ENCODE measurements around the gene ARFIP1.

The ARFIP1 gene

GRCh38 chr4:152920768-152921167 lies 141.0 kb downstream of the ARFIP1 start:
- no peak for TF ChIP-seq POLR2AphosphoS5 (IDR thresholded peaks at IDR 0.05; ENCODE audit: low read depth, low read length)
- TF ChIP-seq TAF1 (IDR thresholded peaks at IDR 0.05; ENCODE audit: borderline replicate concordance, insufficient read depth, low read length) = no peak
- TF ChIP-seq, protein P1, sequence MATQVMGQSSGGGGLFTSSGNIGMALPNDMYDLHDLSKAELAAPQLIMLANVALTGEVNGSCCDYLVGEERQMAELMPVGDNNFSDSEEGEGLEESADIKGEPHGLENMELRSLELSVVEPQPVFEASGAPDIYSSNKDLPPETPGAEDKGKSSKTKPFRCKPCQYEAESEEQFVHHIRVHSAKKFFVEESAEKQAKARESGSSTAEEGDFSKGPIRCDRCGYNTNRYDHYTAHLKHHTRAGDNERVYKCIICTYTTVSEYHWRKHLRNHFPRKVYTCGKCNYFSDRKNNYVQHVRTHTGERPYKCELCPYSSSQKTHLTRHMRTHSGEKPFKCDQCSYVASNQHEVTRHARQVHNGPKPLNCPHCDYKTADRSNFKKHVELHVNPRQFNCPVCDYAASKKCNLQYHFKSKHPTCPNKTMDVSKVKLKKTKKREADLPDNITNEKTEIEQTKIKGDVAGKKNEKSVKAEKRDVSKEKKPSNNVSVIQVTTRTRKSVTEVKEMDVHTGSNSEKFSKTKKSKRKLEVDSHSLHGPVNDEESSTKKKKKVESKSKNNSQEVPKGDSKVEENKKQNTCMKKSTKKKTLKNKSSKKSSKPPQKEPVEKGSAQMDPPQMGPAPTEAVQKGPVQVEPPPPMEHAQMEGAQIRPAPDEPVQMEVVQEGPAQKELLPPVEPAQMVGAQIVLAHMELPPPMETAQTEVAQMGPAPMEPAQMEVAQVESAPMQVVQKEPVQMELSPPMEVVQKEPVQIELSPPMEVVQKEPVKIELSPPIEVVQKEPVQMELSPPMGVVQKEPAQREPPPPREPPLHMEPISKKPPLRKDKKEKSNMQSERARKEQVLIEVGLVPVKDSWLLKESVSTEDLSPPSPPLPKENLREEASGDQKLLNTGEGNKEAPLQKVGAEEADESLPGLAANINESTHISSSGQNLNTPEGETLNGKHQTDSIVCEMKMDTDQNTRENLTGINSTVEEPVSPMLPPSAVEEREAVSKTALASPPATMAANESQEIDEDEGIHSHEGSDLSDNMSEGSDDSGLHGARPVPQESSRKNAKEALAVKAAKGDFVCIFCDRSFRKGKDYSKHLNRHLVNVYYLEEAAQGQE (IDR thresholded peaks at IDR 0.05; ENCODE audit: insufficient read depth in 1 of 2, low read depth in 2 of 2, low read length in 2 of 2) = no peak

DNA sequence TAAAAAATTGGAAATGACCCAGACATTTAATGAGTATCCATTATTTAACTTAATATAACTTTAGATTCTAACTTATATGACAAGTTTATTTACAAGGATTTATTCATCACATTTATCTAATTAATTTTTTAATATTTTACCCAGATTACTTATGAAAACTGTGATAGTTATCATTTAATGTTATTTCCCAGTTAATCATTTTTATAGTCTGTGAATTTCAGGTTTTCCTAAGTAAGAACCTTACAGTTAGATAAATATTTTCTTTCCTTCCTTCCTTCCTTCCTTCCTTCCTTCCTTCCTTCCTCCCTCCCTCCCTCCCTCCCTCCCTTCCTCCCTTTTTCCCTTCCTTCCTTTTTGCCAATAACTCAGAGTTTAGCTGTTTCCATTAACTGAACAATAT lies 141.5 kb downstream of the ARFIP1 start:
- TF ChIP-seq TAF1 (IDR thresholded peaks at IDR 0.05; ENCODE audit: borderline replicate concordance, insufficient read depth, low read length) (no peak), SIN3A (IDR thresholded peaks at IDR 0.05; ENCODE audit: borderline replicate concordance, insufficient read depth, low read length) (no peak), FOXP2 (optimal IDR thresholded peaks at IDR 0.05; ENCODE audit: borderline replicate concordance, extremely low read depth, extremely low read length, insufficient read depth) (no peak), POLR2AphosphoS5 (IDR thresholded peaks at IDR 0.05; ENCODE audit: low read depth, low read length) (no peak)
- TF ChIP-seq, protein P1 (IDR thresholded peaks at IDR 0.05; ENCODE audit: insufficient read depth in 1 of 2, low read depth in 2 of 2, low read length in 2 of 2) = no peak

GRCh38 chr4:152925851-152926250 lies 146.1 kb downstream of the ARFIP1 start:
- TF ChIP-seq TAF1 (IDR thresholded peaks at IDR 0.05; ENCODE audit: borderline replicate concordance, insufficient read depth, low read length) (no peak), SIN3A (IDR thresholded peaks at IDR 0.05; ENCODE audit: borderline replicate concordance, insufficient read depth, low read length) (no peak), FOXP2 (optimal IDR thresholded peaks at IDR 0.05; ENCODE audit: borderline replicate concordance, extremely low read depth, extremely low read length, insufficient read depth) (no peak), POLR2AphosphoS5 (IDR thresholded peaks at IDR 0.05; ENCODE audit: low read depth, low read length) (no peak)
- TF ChIP-seq, protein P1 (IDR thresholded peaks at IDR 0.05; ENCODE audit: insufficient read depth in 1 of 2, low read depth in 2 of 2, low read length in 2 of 2) = no peak

DNA sequence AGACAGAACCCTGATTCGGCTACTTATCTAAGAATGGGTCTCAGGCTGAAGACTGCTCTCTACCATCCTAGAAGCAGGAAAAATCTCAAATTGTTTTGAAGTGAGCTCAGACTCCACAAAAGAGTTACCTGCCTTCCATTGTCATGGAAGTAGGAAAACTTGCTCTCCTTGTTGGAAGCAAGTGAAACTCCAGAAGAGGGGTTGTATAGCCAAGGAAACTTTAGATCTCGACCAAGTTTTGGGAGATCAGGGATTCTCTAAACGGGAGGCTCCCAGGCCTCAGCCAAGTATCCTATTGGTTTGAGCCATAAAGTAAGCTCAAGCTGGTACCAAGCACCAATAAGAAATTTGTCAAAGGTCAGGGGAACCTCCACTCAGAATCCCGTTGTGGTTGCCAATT lies 147.2 kb downstream of the ARFIP1 start:
- TF ChIP-seq TAF1 (IDR thresholded peaks at IDR 0.05; ENCODE audit: borderline replicate concordance, insufficient read depth, low read length) (no peak), FOXP2 (optimal IDR thresholded peaks at IDR 0.05; ENCODE audit: borderline replicate concordance, extremely low read depth, extremely low read length, insufficient read depth) (no peak), POLR2AphosphoS5 (IDR thresholded peaks at IDR 0.05; ENCODE audit: low read depth, low read length) (no peak), SIN3A (IDR thresholded peaks at IDR 0.05; ENCODE audit: borderline replicate concordance, insufficient read depth, low read length) (no peak)
- TF ChIP-seq, protein P1 (IDR thresholded peaks at IDR 0.05; ENCODE audit: insufficient read depth in 1 of 2, low read depth in 2 of 2, low read length in 2 of 2) = no peak

- TF ChIP-seq TAF1 (IDR thresholded peaks at IDR 0.05; ENCODE audit: borderline replicate concordance, insufficient read depth, low read length) (no peak), POLR2AphosphoS5 (IDR thresholded peaks at IDR 0.05; ENCODE audit: low read depth, low read length) (no peak), SIN3A (IDR thresholded peaks at IDR 0.05; ENCODE audit: borderline replicate concordance, insufficient read depth, low read length) (no peak)
- TF ChIP-seq, protein P1 (IDR thresholded peaks at IDR 0.05; ENCODE audit: insufficient read depth in 1 of 2, low read depth in 2 of 2, low read length in 2 of 2) = no peak
These were observed 148.0 kb downstream of the ARFIP1 start for GRCh38 chr4:152927737-152928136.

Measured in PFSK-1 (cell line).